ENCODE data around the gene TBC1D16.
"Not testable (repeated sequence)": the region's sequence is repeated elsewhere in the genome, so short reads cannot be mapped to it uniquely, and the experiment has no call there.

Gene TBC1D16

DNA sequence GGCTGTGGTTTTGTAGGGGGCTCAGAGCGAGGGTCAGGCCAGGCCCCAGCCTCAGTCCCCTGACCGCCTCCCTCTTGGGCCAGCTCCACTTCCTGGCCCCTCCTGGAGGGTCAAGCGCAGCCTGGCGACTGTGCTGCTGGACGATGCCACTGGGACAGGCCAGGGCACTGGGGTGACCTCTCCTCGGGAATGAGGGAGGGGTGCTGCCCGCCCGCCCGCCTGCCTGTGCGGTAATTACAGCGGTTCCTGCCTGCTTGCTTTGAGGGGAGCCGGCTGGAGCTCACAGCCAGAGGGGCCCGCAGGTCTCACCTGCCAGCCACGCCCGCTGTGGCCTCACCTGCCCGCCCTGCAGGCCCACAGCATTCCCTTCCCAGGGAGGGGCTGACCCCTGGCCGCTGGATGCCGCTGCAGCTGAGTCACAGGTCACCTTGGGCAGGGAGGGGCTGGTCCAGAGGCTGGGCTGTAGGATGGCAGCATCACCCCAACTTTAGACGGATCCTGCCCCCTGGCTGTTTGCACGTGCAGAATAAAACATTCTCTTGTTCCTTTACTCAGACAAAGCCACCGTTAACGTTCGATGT lies 119.7 kb downstream of the TBC1D16 start:
- peak; percentile 84 for DNase-seq (ENCODE audit: low spot score)

DNA sequence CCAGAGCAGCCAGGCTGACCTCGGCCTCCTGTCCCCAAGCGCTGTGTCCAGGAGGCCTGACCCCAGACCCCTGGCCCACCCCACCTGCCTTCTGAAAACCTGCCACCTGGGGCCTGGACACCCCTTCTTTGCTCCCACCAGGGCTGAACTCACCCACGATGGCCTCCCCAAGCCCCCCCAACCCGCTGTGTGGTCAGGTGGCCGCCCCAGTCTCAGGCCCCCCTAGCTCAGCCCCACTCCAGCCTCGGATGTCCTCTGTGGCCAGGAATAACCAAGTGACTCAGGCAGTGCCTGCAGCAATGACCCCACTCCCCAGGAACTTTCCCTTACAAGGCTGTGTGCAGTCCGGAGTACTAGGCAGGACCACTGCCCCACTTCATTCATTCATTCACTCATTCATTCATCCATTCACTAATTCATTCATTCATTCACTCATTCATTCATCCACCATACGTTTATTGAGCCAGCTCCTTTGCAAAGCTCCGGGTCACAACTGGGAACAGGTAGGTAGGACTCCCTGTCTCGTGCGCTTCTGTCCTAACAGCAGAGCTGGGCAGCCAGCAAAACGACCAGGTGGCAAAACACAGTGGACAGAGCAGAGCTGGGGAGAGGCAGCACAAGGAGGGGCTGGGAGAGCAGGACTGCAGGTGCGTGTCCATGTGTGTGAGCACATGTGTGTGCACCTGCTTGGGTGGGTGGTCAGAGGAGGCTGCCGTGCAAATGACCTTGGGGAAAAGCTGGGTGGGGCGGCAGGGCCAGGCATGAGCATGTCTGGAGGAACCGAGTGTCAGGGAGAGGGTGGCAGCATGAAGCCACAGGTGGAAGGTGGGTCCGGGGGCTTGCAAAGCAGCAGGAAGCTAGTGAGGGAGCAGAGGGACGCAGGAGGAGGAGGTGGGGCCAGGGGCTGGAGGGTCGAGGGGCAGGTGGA lies 120.6 kb downstream of the TBC1D16 start:
- DNase-seq (ENCODE audit: low spot score), result no peak

DNA sequence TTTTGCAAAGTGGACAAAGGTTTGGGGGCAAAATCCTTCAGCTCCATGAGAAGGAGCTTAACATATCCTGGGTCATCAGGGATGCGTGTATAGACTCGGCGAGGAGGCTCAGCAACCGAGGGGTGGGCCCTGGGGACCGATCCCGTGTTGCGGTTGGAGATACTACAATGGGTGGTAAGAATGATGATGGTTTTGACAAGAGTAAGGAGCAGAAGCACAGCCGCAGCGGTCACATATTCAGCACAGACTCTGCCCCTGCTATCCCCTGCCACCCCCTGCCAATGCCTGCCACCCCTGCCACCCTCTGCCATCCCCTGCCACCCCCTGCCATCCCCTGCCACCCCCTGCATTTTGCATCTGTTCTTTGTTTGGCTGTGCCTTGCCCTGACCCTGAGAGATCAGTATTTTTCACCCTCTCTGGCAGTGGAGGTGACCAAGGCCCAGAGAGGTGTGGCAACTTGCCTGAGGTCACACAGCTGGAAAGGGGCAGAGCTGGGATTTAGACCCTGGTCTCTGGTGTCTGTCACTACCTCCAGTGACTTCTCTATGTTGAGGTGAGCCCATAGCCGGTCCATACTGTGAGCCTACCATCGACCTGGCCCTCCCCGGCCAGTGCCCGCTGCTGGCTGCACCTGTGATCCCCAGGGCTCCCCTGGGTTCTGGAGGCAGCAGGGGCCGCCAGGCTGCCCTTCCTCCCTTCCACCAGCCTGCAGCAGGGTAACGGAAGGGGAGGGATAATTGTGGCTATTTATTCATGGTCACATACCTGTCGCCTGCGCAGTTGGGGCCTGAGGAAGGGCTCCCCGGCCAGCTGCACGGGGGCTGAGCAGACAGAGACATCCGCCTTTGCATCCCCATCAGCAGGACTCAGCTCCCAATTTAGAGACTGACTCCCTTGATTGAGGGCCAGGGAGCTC lies 121.5 kb downstream of the TBC1D16 start:
- no peak for DNase-seq (ENCODE audit: low spot score)

DNA sequence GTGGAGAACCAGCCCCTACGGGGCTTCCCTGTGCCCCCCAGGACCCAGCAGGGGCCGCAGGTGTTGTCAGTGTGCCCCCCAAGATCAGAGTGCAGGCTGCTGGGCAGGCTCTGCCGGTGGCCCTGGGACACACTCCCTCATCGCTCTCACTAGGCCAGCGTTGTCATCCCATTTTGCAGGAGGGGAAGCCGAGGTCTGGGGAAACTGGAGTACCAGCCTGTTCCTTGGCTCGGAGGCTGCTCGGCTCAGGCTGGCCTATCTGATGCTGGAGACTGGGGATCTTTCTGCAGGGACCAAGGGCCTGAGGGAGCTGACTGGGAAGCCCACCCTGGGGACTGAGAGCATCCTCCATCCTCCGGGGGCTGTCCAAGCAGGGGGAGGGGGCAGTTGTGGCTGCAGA lies 122.2 kb downstream of the TBC1D16 start:
- no peak for DNase-seq (ENCODE audit: low spot score)

DNA sequence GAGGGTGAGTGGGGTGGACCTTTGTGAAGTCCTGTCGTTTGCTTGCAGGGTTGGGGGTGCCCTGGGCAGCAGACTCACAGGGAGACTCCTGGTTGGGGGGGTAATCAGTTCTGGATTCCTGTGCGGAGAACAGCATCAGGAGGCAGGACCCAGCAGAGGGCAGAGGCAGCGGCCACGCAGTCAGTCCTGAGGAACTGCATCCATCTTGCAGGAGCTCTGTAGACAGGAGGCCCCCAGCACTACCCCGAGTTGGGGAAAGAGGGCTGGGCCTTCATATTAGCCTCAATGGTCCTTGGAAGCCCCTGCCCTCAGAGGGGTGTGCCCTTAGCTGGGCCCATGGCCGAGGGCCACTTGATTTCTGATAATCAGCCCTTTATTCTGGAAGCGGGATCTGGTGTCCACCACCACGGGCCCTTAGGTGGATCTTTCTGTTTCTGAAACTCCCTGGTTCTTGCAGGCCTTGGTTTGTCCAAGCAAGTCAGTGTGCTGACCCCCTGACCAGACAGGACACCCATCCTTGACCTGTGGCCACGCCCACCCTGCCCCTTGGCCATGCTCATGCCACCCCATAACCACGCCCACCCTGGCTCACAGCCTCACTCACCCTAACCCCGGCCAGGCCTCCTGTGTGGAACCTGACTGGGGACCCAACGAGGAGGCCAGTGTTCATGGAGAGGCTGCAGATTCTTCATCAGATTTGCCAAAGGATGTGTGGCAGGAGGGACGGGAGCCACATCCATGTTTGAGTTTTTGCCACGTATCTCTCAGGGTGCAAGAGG lies 122.9 kb downstream of the TBC1D16 start:
- DNase-seq (ENCODE audit: low spot score), result no peak

DNA sequence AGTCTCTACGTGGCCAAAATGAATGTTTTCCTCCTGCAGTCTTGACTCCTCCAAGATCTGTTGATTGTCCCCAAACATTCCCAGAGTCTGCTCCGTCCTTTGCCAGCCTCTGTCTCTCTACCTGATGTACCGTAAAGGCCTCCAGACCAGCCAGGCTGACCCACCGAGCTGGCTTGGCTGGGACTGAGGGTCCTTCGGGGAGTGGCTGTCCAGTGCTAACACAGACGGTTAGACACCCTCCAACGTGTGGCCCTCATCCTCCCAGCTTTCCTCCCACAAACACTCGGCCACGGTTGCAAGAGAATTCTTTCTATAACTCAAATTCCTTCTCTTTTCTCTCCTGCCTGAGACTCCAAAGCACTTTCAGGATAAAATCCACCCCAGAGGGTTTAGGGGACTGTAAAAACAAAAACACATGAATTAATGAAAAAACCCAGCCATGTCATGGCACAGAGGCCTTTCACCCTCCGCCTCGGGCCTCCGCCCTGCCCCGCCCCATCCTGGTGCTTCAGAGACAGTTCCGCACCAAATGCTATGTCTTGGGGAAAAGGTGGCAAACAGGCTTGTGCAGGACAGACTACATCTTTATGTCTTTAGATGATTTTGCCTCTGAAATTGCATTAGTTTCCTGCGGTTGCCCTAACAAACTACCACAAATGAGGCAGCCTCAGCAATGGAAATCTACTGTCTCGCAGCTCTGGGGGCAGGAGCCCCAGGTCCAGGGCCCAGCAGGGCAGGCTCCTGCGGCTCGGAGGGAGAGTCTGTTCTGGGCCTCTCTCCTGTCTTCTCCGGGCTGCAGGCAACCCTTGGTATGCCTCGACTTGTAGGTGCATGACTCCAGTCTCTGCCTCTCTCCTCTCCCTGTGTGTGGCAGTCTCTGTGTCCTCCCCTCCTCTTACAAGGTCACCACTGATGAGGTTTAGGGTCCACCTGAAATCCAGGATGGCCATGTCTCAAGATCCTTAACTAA lies 124.0 kb downstream of the TBC1D16 start:
- DNase-seq (ENCODE audit: low spot score), result no peak

DNA sequence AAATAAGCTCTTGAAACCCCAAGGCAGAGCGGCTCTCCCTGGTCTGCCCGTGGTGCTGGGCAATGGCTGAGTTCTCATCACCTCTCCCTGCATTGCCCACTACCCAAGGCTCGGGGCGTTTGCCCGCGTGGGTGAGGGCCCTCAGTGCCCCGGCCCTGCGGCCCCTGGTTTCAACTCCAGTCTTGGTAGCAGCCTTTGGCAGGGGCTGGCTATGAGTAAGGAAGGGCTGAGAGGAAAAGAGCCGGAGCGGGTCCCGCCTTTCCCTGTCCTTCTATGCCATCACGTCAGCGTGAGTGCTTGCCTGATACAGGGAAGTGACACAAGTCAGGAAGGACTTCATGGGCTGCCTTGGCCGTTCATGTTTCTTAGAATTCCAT lies 124.7 kb downstream of the TBC1D16 start:
- no peak for DNase-seq (ENCODE audit: low spot score)

DNA sequence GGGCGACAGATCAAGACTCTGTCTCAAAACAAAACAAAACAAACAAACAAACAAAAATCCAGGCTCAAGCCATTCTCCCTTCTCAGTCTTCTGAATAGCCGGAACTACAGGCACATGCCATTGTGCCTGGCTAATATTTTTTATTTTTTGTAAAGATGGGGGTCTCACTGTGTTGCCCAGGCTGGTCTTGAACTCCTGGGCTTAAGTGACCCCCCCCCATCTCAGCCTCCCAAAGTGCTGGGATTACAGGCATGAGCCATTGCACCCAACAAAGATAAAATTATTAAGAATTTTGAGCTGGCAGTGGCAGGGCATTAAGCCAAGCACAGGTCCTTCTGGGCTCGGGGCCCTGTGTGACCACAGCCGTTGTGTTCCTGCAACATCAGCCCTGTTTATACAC lies 126.6 kb downstream of the TBC1D16 start:
- no peak for DNase-seq (ENCODE audit: low spot score)

DNA sequence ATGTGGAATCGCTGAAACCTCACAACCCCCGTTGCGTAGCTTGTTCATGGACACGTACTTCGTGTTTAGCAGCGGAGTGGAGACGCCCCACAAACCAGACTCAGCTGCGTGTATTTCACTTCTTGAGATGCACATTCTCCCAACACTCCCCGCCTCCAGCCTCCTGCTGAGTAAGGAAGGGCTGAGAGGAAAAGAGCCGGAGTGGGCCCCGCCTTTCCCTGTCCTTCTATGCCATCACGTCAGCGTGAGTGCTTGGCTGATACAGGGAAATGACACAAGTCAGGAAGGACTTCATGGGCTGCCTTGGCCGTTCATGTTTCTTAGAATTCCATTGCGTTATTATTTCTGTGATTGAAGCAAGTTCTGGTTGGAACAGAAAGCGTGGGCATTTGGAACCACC lies 127.8 kb downstream of the TBC1D16 start:
- no peak for DNase-seq (ENCODE audit: low spot score)

DNA sequence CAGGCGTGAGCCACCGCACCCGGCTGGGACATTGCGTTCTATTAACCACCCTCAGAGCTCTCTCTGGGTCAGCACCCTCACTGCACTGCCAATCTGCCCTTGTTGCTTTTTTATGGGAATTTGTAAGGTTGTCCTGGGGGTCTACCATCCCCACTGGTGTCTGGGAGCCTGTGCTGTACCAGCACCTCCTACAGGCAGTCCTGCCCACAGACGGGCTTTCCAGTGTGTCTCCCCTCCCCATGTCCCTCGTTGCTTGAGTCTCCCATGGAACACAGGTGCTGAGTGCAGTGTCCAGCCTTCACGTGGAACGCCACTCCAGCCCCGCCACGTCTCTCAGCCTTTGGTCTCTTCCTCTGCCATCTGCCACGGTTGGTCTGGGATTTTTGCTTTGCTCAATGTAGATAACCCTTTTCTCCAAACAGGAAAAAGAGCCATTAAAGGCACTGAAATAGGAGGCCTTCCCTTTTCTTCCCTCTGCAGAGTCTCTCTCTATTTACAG lies 128.4 kb downstream of the TBC1D16 start:
- no peak for DNase-seq (ENCODE audit: low spot score)

DNA sequence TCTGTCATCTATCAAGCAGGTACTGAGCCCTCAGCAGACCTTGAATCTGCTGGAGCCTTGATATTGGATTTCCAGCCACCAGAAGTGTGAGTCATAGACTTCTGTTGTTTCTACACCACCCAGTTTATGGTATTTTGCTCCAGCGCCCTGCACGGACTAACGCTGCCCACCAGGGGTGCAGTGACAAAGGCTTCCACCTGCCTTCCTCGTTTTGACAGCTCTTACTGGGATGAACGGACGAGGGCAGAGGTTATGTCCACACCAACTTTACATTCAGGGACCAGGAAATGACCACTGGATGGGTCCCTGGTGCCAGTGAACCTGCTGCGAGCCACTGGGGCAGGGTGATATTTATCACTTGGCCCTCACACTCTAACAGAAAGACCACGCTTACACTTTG lies 129.8 kb downstream of the TBC1D16 start:
- DNase-seq (ENCODE audit: low spot score), result no peak

DNA sequence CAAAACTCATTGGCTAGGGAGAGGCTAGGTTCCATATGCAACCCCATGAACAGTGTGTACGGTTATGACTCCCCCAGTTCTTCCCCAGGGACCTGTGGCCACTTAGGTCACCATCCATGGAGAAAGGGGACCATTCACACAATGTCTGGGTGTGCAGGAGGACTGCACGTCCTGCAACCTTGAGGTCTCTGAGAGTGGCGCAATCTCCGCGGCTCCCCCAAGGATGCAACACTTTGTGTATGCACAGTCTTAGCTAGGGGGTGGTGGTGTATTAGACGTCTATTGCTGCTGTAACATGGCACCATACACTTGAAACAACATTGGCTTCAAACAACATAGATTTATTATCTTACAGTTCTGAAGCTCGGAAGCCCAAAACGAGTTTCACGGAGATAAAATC lies 130.8 kb downstream of the TBC1D16 start:
- DNase-seq (ENCODE audit: low spot score), result no peak

DNA sequence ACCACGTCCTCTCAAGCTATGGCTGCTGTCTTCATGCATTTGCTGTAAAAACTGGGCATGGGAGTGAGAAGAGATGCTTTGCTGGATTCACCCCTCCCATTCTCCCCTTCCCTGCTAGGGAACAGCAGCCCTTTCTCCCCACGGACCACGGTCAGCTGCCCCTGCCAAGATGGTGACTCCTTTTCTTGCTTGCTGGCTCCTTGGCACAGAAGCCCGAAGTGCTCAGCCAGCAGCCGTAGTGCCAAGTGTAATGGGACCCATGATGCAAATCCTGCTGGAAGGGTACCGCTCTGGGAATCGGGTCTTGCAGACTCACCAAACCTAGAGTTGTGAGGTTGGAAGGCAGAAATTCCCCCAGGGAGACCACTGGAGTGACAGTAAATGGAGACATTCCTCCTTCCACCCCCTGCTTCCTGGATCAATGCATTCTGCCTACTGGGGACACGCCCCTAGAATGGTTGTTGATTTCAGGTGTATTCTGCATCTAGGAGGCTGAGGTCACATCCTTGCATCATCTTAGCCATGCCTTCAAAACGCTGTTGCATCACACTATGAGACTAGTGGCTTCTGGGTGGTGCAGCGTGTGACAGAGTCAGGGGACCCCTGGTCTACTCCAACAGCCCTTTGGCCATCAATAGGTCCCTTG lies 133.4 kb downstream of the TBC1D16 start:
- no peak for DNase-seq (ENCODE audit: low spot score)

DNA sequence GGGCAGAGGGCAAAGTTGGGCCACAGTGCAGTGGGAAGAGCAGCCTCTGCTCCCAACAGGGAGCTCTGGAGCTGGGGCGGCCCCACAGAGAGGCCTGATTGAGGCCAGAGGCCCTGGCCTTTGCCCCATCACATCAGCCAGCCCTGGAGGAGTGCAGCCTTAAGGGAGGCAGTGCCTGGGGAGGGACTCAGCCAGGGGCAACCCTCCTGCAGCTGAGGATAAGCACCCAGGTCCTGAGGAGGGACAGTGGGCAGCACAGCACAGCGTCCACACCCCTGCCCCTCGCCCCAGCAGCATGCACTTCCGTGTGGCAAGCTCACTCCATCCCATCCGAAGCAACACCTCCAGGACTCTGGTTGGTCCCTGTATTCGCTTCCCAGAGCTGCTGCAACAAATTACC lies 134.5 kb downstream of the TBC1D16 start:
- DNase-seq (ENCODE audit: low spot score), result no peak

DNA sequence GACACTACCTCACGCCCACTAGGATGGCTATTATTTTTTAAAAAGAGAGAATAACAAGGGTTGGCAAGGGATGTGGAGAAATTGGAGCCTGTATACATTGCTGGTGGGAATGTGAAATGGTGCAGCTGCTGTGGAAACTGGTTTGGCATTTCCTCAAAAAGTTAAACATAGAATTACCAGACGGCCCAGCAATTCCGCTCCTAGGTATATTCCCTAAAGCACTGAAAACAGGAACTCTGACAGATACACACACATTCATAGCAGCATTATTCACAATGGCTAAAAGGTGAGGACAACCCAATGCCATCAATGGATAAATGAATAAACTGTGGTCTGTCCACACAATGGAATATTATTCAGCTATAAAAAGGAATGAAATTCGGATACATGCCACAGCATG lies 136.1 kb downstream of the TBC1D16 start:
- DNase-seq (ENCODE audit: low spot score), result no peak

DNA sequence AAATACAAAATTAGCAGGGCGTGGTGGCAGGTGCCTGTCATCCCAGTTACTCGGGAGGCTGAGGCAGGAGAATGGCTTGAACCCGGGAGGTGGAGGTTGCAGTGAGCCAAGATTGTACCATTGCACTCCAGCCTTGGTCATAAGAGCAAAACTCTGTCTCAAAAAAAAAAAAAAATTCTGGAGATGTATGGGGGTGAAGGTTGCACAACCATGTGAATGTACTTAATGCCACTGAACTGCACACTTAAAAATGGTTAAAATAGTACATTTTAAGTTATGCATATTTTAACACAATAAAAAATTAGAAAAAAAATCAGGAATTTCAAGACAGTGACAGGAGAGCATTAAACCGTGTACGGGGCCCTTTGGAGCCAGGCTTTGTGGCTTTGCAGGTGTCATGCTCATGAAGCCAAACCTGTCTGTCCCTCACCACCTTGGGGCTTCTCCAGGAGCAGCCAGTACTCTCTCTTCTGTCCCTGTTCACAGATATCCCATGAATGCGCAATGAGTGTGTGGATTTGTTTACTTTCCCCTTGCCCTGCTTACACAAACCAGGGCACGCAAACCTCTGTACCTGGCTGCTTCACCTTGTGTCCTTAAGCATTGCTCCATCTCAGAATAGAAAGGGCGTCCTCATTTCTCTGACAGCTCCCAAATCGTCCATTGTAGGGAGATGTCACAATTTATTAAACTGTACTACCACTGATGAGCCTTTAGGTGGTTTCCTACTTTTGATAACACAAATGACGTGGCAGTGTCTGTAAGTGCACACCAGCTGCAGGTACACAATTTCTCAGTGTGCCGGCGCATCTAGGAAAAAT lies 138.2 kb downstream of the TBC1D16 start:
- DNase-seq (ENCODE audit: low spot score), result no peak

DNA sequence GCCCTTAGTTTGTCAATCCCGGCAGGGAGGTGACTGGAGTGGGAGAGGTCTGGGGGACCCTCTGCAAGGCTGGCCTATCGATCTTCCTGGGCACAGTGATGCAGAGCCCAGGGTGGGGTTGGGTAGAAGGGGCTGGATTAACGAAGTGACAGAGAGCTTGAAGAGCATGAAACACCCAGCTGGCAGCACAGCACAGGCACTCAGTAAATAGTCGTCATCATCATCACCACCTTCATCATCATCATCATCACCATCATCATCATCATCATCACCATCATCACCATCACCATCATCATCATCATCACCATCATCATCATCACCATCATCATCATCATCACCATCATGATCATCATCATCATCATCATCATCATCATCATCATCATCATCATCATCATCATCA lies 142.2 kb downstream of the TBC1D16 start:
- not testable (repeated sequence) for DNase-seq (ENCODE audit: low spot score)

DNA sequence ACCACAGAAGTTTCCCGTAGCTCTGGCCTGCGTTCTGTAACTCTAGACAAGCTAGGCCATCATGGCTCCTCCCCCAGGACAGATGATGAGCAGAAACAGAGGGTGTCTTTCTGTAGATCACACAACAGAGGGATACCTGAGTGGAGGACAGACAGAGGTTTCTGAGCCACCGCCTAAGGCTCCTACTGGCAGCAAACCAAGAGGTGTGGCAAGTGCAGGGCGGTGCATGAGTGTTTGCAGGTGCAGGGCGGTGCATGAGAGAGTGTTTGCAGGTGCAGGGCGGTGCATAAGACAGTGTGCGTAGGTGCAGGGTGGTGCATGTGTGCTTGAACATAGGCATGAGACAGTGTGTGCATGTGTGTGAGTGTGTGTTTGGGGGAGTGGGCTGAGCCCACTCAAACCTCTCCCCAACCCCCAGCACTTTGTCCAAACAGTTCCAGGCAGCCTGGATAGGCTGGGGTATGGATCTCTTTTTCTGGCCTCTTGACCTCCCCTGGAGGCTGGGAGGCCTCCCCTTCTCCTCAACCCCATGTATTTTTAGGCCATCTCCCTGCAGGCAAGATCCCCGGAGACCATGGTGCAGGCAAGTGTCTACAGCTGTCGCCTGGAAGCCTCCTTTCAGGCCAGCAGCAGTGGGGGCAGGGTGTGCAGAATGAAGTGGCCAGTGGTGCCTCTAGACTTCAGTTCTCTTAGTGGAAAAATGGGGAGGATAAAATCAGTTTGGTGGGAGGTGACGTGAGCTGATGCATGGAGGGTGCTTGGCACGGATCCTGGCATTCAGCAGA lies 143.0 kb downstream of the TBC1D16 start:
- no peak for DNase-seq (ENCODE audit: low spot score)
